Tibial nerve (tissue), 4 donors: ENCODE results near the gene TARBP2. TPM values are rescaled to one million over a fixed set of nuclear protein-coding genes. Genes with fewer than 3 reads are reported as not detected.

Experiments used
- DNase-seq, 2 donors: peaks; one replicate each; pipeline ENCODE4 v3.0.0-alpha.2; 2019; ENCODE audit warnings: low spot score in 2 of 2
- H3K27ac ChIP-seq, 4 donors: fragments of 200-600 bp; sonication (generic) in 3 of 4; one replicate each; pipeline ENCODE4 v1.5.1; 2017 to 2019; ENCODE audit warnings: mild to moderate bottlenecking in 1 of 4
- H3K27me3 ChIP-seq, 2 donors: fragments of 200-600 bp; sonication (generic) in 1 of 2; one replicate each; pipeline versions ENCODE4 v1.5.1 to v1.6.0; 2017 to 2019
- H3K36me3 ChIP-seq, 3 donors: fragments of 200-600 bp; sonication (generic); one replicate each; pipeline ENCODE4 v1.5.1; 2018 to 2019
- H3K4me1 ChIP-seq, 4 donors: fragments of 200-600 bp; sonication (generic) in 3 of 4; one replicate each; pipeline ENCODE4 v1.5.1; 2017 to 2019
- H3K4me3 ChIP-seq, 4 donors: fragments of 200-600 bp; sonication (generic) in 3 of 4; one replicate each; pipeline ENCODE4 v1.5.1; 2017 to 2019; ENCODE audit warnings: mild to moderate bottlenecking in 1 of 4, moderate library complexity in 1 of 4
- H3K9me3 ChIP-seq, 4 donors: fragments of 200-600 bp; sonication (generic) in 3 of 4; one replicate each; pipeline ENCODE4 v1.5.1; 2017 to 2019
- CTCF ChIP-seq, 5 experiments: fragments of 200-600 bp in 3 of 5; fragments of 450-650 bp in 2 of 5; sonication (generic) in 3 of 5; IDR thresholded peaks; one replicate each; pipeline ENCODE4 v1.5.1; 2016 to 2019; ENCODE audit warnings: antibody characterized with exemption in 5 of 5, mild to moderate bottlenecking in 3 of 5, moderate library complexity in 2 of 5
- EP300 ChIP-seq, 2 donors: sonication (generic); formaldehyde crosslinking; IDR thresholded peaks; one replicate each; pipeline ENCODE4 v1.6.1; 2017; ENCODE audit warnings: antibody characterized with exemption in 2 of 2, mild to moderate bottlenecking in 1 of 2
- POLR2A ChIP-seq, 2 donors: fragments of 450-650 bp; IDR thresholded peaks; one replicate each; pipeline ENCODE4 v1.6.1; 2017; ENCODE audit warnings: antibody characterized with exemption in 2 of 2, mild to moderate bottlenecking in 2 of 2, moderate library complexity in 2 of 2
- WGBS, 2 donors: methylation state at CpG; one replicate each; pipeline ENCODE4 v1.1.5; 2018; 5-methylcytosine and 5-hydroxymethylcytosine counted together
- total RNA-seq, 4 donors: library from RNA; depleted of rRNA; stranded (reverse); fragments of >200 nt; gene quantifications; one replicate each; pipeline ENCODE4 v1.1.0, GENCODE V29; 2016

The TARBP2 gene
- total RNA-seq, 4 donors from 2014 or later = 25.3 to 56.4 (median 36.1) TPM

GRCh38 chr12:53467082-53467481 lies 34.0 kb upstream of the TARBP2 start:
- H3K4me1 ChIP-seq = peaks cover 0 to 48% (median 0%) of the 10 kb centered on the region in 4 donors
- DNase-seq = no peak
- H3K27ac ChIP-seq = no peak overlapping the region
- no peaks in the 10 kb centered on the region for H3K9me3 ChIP-seq
- peaks cover 12 to 100% (median 76%) of the 10 kb centered on the region in 3 donors for H3K36me3 ChIP-seq
- no peak for TF ChIP-seq POLR2A (IDR thresholded peaks at IDR 0.05)
- TF ChIP-seq EP300 (IDR thresholded peaks at IDR 0.05) = no peak
- 68 to 70% methylated on average over 5 of the region's 5 CpGs for WGBS, 2 donors
- H3K4me3 ChIP-seq = no peak overlapping the region
- H3K27me3 ChIP-seq = no peaks in the 10 kb centered on the region

- Histone ChIP-seq H3K27me3 (no peaks in the 10 kb centered on the region), H3K4me1 (peaks cover 0 to 48% (median 0%) of the 10 kb centered on the region in 4 donors), H3K9me3 (no peaks in the 10 kb centered on the region), H3K4me3 (no peak overlapping the region), H3K27ac (no peak overlapping the region), H3K36me3 (peaks cover 5 to 100% (median 70%) of the 10 kb centered on the region in 3 donors)
- WGBS, 2 donors = 79 to 88% methylated on average over 2 of the region's 2 CpGs
- no peak for DNase-seq
- TF ChIP-seq POLR2A (IDR thresholded peaks at IDR 0.05) (no peak), CTCF (IDR thresholded peaks at IDR 0.05) (no peak), EP300 (IDR thresholded peaks at IDR 0.05) (no peak)
Measured at GRCh38 chr12:53467880-53468279, 33.2 kb upstream of the TARBP2 start.

GRCh38 chr12:53468282-53468681 lies 32.8 kb upstream of the TARBP2 start:
- Histone ChIP-seq H3K27me3 (no peaks in the 10 kb centered on the region), H3K36me3 (peaks cover 5 to 100% (median 66%) of the 10 kb centered on the region in 3 donors)
- 58 to 80% methylated on average over 1 of the region's 1 CpG for whole genome bisulfite sequencing, 2 donors

GRCh38 chr12:53472056-53472582 lies 29.0 kb upstream of the TARBP2 start:
- 69 to 86% methylated on average over 1 of the region's 1 CpG for WGBS, 2 donors
- no peak for DNase-seq
- no peak overlapping the region for H3K4me3 ChIP-seq
- peaks cover 5 to 99% (median 47%) of the 10 kb centered on the region in 3 donors for H3K36me3 ChIP-seq
- TF ChIP-seq POLR2A (IDR thresholded peaks at IDR 0.05) (no peak), CTCF (IDR thresholded peaks at IDR 0.05) (no peak), EP300 (IDR thresholded peaks at IDR 0.05) (no peak)
- no peaks in the 10 kb centered on the region for H3K9me3 ChIP-seq
- no peak overlapping the region for H3K27ac ChIP-seq
- H3K27me3 ChIP-seq = no peaks in the 10 kb centered on the region
- peaks cover 0 to 58% (median 15%) of the 10 kb centered on the region in 4 donors for H3K4me1 ChIP-seq

More at GRCh38 chr12:53468282-53468681, 32.8 kb upstream of the TARBP2 start:
- H3K4me1 ChIP-seq = peaks cover 0 to 48% (median 1%) of the 10 kb centered on the region in 4 donors
- TF ChIP-seq CTCF (IDR thresholded peaks at IDR 0.05) = no peak
- TF ChIP-seq EP300 (IDR thresholded peaks at IDR 0.05) = no peak
- no peak for TF ChIP-seq POLR2A (IDR thresholded peaks at IDR 0.05)
- DNase-seq = no peak
- H3K9me3 ChIP-seq = no peaks in the 10 kb centered on the region
- H3K27ac ChIP-seq = no peak overlapping the region
- H3K4me3 ChIP-seq = no peak overlapping the region

GRCh38 chr12:53474077-53474476 lies 27.0 kb upstream of the TARBP2 start:
- no peak for DNase-seq
- peak overlapping the region in 1 of 4 donors; percentile 50 for H3K27ac ChIP-seq
- 61 to 69% methylated on average over 2 of the region's 2 CpGs for WGBS, 2 donors
- TF ChIP-seq EP300 (IDR thresholded peaks at IDR 0.05) = no peak
- no peak for TF ChIP-seq POLR2A (IDR thresholded peaks at IDR 0.05)
- no peak for TF ChIP-seq CTCF (IDR thresholded peaks at IDR 0.05)
- H3K4me3 ChIP-seq = no peak overlapping the region
- H3K27me3 ChIP-seq = no peaks in the 10 kb centered on the region
- peaks cover 0 to 73% (median 21%) of the 10 kb centered on the region in 4 donors for H3K4me1 ChIP-seq
- H3K9me3 ChIP-seq = no peaks in the 10 kb centered on the region
- peaks cover 3 to 95% (median 46%) of the 10 kb centered on the region in 3 donors for H3K36me3 ChIP-seq
